Activated naive CD8-positive, alpha-beta T cell (primary cell): Measurements from ENCODE around the gene GAS5.
A peak's percentile ranks its signal among the peaks of the same experiment; 100 is the strongest.

ENCODE experiments used
- H3K27ac Mint-ChIP-seq: one replicate; pipeline ENCODE4 v1.8.0; 2021; ENCODE audit warnings: mixed read lengths
- H3K27me3 Mint-ChIP-seq: one replicate; pipeline ENCODE4 v1.8.0; 2021; ENCODE audit warnings: mixed read lengths
- H3K36me3 Mint-ChIP-seq: one replicate; pipeline ENCODE4 v1.8.0; 2021; ENCODE audit warnings: mixed read lengths
- H3K4me1 Mint-ChIP-seq: one replicate; pipeline ENCODE4 v1.8.0; 2021; ENCODE audit warnings: low read depth, mixed read lengths
- H3K4me3 Mint-ChIP-seq: one replicate; pipeline ENCODE4 v1.8.0; 2021; ENCODE audit warnings: mild to moderate bottlenecking, mixed read lengths
- H3K9me3 Mint-ChIP-seq: one replicate; pipeline ENCODE4 v1.8.0; 2021; ENCODE audit warnings: low read depth, mixed read lengths

Gene GAS5

GRCh38 chr1:173867753-173868265 lies at the start of gene GAS5:
Gene GAS5 (minus strand): TSS chr1:173867989.
- peaks cover 63% of the 10 kb centered on the region for H3K4me1 Mint-ChIP-seq
- H3K27ac Mint-ChIP-seq = peak within 1 kb of the TSS; percentile 100
- peaks cover 32% of the 10 kb centered on the region for H3K36me3 Mint-ChIP-seq
- no peaks in the 10 kb centered on the region for H3K27me3 Mint-ChIP-seq
- peak within 1 kb of the TSS; percentile 99 for H3K4me3 Mint-ChIP-seq
- no peaks in the 10 kb centered on the region for H3K9me3 Mint-ChIP-seq

DNA sequence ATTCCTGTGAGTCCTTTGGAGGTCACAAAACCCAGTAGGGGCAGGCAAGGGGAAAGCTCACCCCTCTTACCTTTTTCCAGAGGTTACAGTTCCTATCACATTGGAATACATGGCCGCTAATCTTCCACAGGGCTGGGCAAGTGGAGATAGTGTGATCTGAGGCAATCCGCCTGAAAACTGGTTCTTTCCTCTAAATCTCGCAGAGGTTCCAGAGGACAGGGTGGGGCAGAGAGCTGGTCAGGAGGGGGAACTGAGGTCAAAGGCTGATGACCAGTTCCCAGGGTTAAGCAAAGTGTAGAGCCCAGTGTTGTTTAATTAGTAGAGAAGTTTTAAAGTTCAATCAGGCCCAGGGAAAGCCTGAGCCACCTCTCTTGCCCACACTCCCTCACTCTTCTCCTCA lies 49.4 kb upstream of the GAS5 start, which contains the start of gene SERPINC1:
Gene SERPINC1, minus strand, starts transcription at position 179 of the 400 bp plus-strand sequence. Its CDS starts 68 bp downstream, at position 111.
- no peaks in the 10 kb centered on the region for H3K4me1 Mint-ChIP-seq
- no peaks in the 10 kb centered on the region for H3K9me3 Mint-ChIP-seq
- H3K27me3 Mint-ChIP-seq = no peaks in the 10 kb centered on the region
- H3K27ac Mint-ChIP-seq = no peak within 1 kb of the TSS
- no peaks in the 10 kb centered on the region for H3K36me3 Mint-ChIP-seq
- no peak within 1 kb of the TSS for H3K4me3 Mint-ChIP-seq

DNA sequence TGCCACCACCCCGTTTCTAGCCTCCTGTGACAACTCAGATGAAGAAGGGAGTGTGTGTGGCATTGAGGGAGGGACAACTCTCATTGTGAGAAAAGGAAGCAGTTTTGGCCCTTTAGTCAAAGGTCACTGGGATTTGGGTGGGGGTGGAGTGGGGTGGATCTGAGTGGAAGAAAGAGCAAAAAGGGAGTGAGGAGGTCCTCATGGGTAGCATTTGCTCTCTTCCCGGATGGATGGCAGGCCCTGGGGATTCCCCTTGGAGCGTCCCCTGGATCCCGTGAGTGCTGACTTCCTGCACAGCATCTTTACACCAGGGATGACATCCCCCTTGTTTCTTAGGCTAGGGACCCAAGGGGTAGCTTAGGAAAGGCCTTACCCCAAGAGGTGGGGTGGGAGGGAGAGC lies 48.9 kb upstream of the GAS5 start:
- no peaks in the 10 kb centered on the region for H3K4me1 Mint-ChIP-seq
- H3K36me3 Mint-ChIP-seq = no peaks in the 10 kb centered on the region
- no peak overlapping the region for H3K4me3 Mint-ChIP-seq
- H3K9me3 Mint-ChIP-seq = no peaks in the 10 kb centered on the region
- no peak overlapping the region for H3K27ac Mint-ChIP-seq
- no peaks in the 10 kb centered on the region for H3K27me3 Mint-ChIP-seq

- Mint-ChIP-seq H3K27ac (no peak overlapping the region), H3K36me3 (no peaks in the 10 kb centered on the region), H3K4me3 (no peak overlapping the region), H3K27me3 (no peaks in the 10 kb centered on the region), H3K9me3 (no peaks in the 10 kb centered on the region), H3K4me1 (no peaks in the 10 kb centered on the region)
These were observed 47.8 kb upstream of the GAS5 start for GRCh38 chr1:173915596-173915995.

GRCh38 chr1:173914366-173914871 lies 46.6 kb upstream of the GAS5 start:
- Mint-ChIP-seq H3K36me3 (peaks cover 4% of the 10 kb centered on the region), H3K27ac (no peak overlapping the region), H3K4me1 (no peaks in the 10 kb centered on the region), H3K4me3 (no peak overlapping the region), H3K27me3 (no peaks in the 10 kb centered on the region), H3K9me3 (no peaks in the 10 kb centered on the region)

GRCh38 chr1:173913111-173913510 lies 45.3 kb upstream of the GAS5 start:
- Mint-ChIP-seq H3K36me3 (peaks cover 8% of the 10 kb centered on the region), H3K4me1 (no peaks in the 10 kb centered on the region), H3K4me3 (no peak overlapping the region), H3K9me3 (no peaks in the 10 kb centered on the region), H3K27me3 (no peaks in the 10 kb centered on the region), H3K27ac (no peak overlapping the region)

DNA sequence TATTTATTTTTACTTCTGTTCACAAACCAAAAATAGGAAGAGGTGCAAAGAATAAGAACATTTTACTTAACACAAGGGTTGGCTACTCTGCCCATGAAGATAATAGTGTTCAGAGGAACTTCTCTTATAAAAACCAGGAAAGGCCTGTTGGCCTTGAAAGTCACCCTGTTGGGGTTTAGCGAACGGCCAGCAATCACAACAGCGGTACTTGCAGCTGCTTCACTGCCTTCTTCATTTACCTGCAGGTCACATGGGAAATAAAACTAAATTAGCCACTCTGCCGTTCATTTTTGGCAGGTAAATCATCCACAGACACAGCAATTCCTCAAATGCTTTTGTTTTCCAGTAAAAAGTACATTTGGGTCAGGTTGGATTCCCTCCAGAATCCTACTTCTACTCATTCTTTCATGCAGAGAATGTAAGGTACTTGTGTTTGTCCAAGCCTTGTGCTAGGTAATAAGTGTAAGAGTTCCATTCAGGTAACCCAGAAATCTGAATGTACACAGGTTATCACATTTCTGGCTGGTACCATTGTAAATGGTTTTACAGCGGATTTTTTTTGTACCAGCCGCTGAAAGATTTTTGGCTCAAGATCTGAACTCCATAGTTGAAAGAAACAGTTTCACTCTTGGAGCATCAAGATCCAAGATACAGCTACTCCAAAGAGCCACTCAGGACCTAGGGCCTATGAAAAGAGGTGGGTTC lies 36.2 kb upstream of the GAS5 start:
- peaks cover 16% of the 10 kb centered on the region for H3K36me3 Mint-ChIP-seq
- no peaks in the 10 kb centered on the region for H3K9me3 Mint-ChIP-seq
- H3K27me3 Mint-ChIP-seq = no peaks in the 10 kb centered on the region
- no peak overlapping the region for H3K4me3 Mint-ChIP-seq
- H3K27ac Mint-ChIP-seq = no peak overlapping the region
- H3K4me1 Mint-ChIP-seq = peaks cover 5% of the 10 kb centered on the region

DNA sequence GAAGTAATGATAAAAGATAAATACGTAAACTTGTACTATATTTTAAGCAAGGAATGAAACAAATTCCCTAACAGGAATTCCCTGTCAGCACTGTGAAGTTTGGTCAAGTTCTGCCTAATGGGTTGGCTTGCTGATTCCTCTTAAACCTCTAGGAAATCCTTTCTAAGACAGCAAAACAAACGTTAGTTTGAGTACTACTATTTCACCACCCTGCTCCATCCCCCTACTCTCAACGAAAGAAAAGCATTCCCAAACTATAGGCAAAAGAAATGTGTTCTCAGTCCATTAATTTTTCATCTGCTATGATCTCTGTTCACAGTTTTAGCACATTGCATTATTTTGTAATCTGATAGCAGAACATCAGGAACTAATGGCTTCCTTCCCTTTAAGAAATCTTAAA lies 33.2 kb upstream of the GAS5 start:
- Mint-ChIP-seq H3K27me3 (no peaks in the 10 kb centered on the region), H3K4me3 (no peak overlapping the region), H3K9me3 (no peaks in the 10 kb centered on the region), H3K36me3 (peaks cover 17% of the 10 kb centered on the region), H3K4me1 (peaks cover 5% of the 10 kb centered on the region), H3K27ac (no peak overlapping the region)

GRCh38 chr1:173900427-173900826 lies 32.6 kb upstream of the GAS5 start:
- Mint-ChIP-seq H3K9me3 (no peaks in the 10 kb centered on the region), H3K27ac (no peak overlapping the region), H3K27me3 (no peaks in the 10 kb centered on the region), H3K4me3 (no peak overlapping the region), H3K36me3 (peaks cover 16% of the 10 kb centered on the region), H3K4me1 (peaks cover 5% of the 10 kb centered on the region)

GRCh38 chr1:173894189-173894588 lies 26.4 kb upstream of the GAS5 start:
- no peak overlapping the region for H3K4me3 Mint-ChIP-seq
- no peaks in the 10 kb centered on the region for H3K9me3 Mint-ChIP-seq
- no peaks in the 10 kb centered on the region for H3K27me3 Mint-ChIP-seq
- peaks cover 26% of the 10 kb centered on the region for H3K36me3 Mint-ChIP-seq
- H3K4me1 Mint-ChIP-seq = peaks cover 12% of the 10 kb centered on the region
- H3K27ac Mint-ChIP-seq = no peak overlapping the region

- H3K9me3 Mint-ChIP-seq = no peaks in the 10 kb centered on the region
- no peaks in the 10 kb centered on the region for H3K27me3 Mint-ChIP-seq
- H3K27ac Mint-ChIP-seq = no peak overlapping the region
- peaks cover 15% of the 10 kb centered on the region for H3K4me1 Mint-ChIP-seq
- H3K4me3 Mint-ChIP-seq = no peak overlapping the region
- H3K36me3 Mint-ChIP-seq = peaks cover 23% of the 10 kb centered on the region
These were observed 25.8 kb upstream of the GAS5 start for GRCh38 chr1:173893611-173894010.

DNA sequence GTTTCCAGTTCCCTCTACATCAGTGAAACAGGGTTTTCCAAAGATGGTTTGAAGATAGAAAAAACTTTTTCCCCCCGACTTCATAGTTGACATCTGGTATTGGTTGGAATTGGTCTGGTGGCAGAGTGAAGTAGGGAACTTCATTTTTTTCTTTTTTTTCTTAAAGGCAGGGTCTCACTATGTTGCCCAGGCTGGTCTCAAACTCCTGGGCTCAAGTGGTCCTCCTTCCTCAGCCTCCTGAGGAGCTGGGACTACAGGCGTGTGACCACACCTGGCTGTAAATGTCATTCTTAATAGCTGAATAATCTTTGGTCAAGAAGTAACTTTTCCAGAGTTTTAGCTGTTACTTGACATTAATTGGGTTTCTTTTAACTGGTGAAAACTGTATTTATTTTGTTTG lies 22.1 kb upstream of the GAS5 start:
- peaks cover 33% of the 10 kb centered on the region for H3K36me3 Mint-ChIP-seq
- no peak overlapping the region for H3K27ac Mint-ChIP-seq
- peaks cover 38% of the 10 kb centered on the region for H3K4me1 Mint-ChIP-seq

GRCh38 chr1:173888749-173889148 lies 21.0 kb upstream of the GAS5 start:
- Mint-ChIP-seq H3K4me1 (peaks cover 36% of the 10 kb centered on the region), H3K27ac (no peak overlapping the region), H3K36me3 (peaks cover 31% of the 10 kb centered on the region), H3K9me3 (no peaks in the 10 kb centered on the region), H3K27me3 (no peaks in the 10 kb centered on the region), H3K4me3 (no peak overlapping the region)

More for the DNA sequence above, 22.1 kb upstream of the GAS5 start:
- H3K27me3 Mint-ChIP-seq = no peaks in the 10 kb centered on the region
- no peak overlapping the region for H3K4me3 Mint-ChIP-seq
- H3K9me3 Mint-ChIP-seq = no peaks in the 10 kb centered on the region

DNA sequence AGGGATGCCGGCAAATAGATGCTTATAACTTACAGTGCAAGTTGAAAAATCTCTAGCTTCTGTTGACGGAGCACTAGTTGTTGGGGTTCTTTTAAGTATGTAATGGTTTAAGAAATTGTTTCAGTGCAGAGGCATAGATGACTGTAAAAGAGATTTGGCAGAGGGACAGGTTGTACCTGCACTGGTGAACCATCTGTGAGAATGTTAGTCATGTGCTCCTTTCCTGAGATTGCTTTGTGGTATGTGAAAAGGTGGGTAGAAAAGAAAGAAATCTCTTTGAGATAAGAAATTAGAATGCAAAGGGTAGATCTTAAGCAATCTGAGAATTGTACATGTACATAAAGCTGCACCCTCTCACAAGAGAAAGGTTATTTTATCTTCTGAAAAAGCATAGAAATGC lies 19.8 kb upstream of the GAS5 start:
- Mint-ChIP-seq H3K36me3 (peaks cover 25% of the 10 kb centered on the region), H3K4me1 (peaks cover 36% of the 10 kb centered on the region), H3K27me3 (no peaks in the 10 kb centered on the region), H3K9me3 (no peaks in the 10 kb centered on the region), H3K4me3 (no peak overlapping the region), H3K27ac (no peak overlapping the region)

- Mint-ChIP-seq H3K4me1 (peaks cover 33% of the 10 kb centered on the region), H3K27ac (no peak overlapping the region), H3K9me3 (no peaks in the 10 kb centered on the region), H3K27me3 (no peaks in the 10 kb centered on the region), H3K36me3 (peaks cover 21% of the 10 kb centered on the region), H3K4me3 (no peak overlapping the region)
These were observed 19.2 kb upstream of the GAS5 start for GRCh38 chr1:173886746-173887611.
